Suprapubic skin (tissue), 4 donors: ENCODE measurements around the gene MDM4. TPM values are rescaled to one million over a fixed set of nuclear protein-coding genes. Genes with fewer than 3 reads are reported as not detected.

ENCODE experiments used
- DNase-seq, 2 donors: peaks; one replicate each; pipeline ENCODE4 v3.0.0-alpha.2; 2019; ENCODE audit warnings: low spot score in 2 of 2
- H3K27ac ChIP-seq: fragments of 200-600 bp; sonication (generic); one replicate; pipeline ENCODE4 v1.5.1; 2019
- H3K27me3 ChIP-seq: fragments of 200-600 bp; sonication (generic); one replicate; pipeline ENCODE4 v1.5.1; 2019
- H3K36me3 ChIP-seq: fragments of 200-600 bp; sonication (generic); one replicate; pipeline ENCODE4 v1.5.1; 2019
- H3K4me1 ChIP-seq: fragments of 200-600 bp; sonication (generic); one replicate; pipeline ENCODE4 v1.5.1; 2019
- H3K4me3 ChIP-seq: fragments of 200-600 bp; sonication (generic); one replicate; pipeline ENCODE4 v1.5.1; 2019; ENCODE audit warnings: mild to moderate bottlenecking
- H3K9me3 ChIP-seq: fragments of 200-600 bp; sonication (generic); one replicate; pipeline ENCODE4 v1.5.1; 2019
- EP300 ChIP-seq: sonication (generic); formaldehyde crosslinking; IDR thresholded peaks from one replicate; pipeline ENCODE4 v1.6.1; 2017; ENCODE audit warnings: antibody characterized with exemption
- POLR2A ChIP-seq, 2 donors: fragments of 450-650 bp; IDR thresholded peaks; one replicate each; pipeline ENCODE4 v1.6.1; 2017; ENCODE audit warnings: antibody characterized with exemption in 2 of 2, mild to moderate bottlenecking in 2 of 2, moderate library complexity in 2 of 2
- POLR2AphosphoS5 ChIP-seq, 3 donors: sonication (generic); formaldehyde crosslinking; IDR thresholded peaks; one replicate each; pipeline ENCODE4 v1.6.1; 2017; ENCODE audit warnings: antibody characterized with exemption in 3 of 3
- WGBS: methylation state at CpG from one replicate; pipeline ENCODE4 v1.1.5; 2018; 5-methylcytosine and 5-hydroxymethylcytosine counted together
- total RNA-seq, 4 donors: library from RNA; depleted of rRNA; stranded (reverse); fragments of >200 nt; gene quantifications; one replicate each; pipeline ENCODE4 v1.1.0, GENCODE V29; 2016
- TF ChIP-seq, protein P1 (sequence below), 2 donors: fragments of 200-600 bp in 1 of 2; fragments of 450-650 bp in 1 of 2; sonication (generic) in 1 of 2; IDR thresholded peaks; one replicate each; pipeline ENCODE4 v1.5.1; 2016 to 2019; ENCODE audit warnings: antibody characterized with exemption in 2 of 2, mild to moderate bottlenecking in 1 of 2, moderate library complexity in 1 of 2

The MDM4 gene
- total RNA-seq, 4 donors from 2014 or later = 49.1 to 222 (median 63.2) TPM

DNA sequence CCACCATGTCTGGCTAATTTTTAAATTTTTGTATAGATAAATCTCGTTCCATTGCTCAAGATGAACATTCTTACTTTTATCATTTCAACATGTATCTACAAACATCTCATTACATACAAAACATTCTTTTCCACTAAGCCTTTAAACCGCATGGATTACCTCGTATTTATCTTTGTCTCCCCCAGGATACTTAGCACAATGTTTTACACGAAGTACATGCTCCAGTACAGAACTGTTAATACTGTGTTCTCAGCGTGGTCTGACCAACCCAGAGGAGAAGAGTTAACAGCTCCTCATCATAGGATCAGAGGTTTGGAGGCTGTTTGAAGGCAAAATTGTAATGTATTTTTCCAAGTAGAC is 29.0 kb upstream of the MDM4 start:
- TF ChIP-seq, protein P1, sequence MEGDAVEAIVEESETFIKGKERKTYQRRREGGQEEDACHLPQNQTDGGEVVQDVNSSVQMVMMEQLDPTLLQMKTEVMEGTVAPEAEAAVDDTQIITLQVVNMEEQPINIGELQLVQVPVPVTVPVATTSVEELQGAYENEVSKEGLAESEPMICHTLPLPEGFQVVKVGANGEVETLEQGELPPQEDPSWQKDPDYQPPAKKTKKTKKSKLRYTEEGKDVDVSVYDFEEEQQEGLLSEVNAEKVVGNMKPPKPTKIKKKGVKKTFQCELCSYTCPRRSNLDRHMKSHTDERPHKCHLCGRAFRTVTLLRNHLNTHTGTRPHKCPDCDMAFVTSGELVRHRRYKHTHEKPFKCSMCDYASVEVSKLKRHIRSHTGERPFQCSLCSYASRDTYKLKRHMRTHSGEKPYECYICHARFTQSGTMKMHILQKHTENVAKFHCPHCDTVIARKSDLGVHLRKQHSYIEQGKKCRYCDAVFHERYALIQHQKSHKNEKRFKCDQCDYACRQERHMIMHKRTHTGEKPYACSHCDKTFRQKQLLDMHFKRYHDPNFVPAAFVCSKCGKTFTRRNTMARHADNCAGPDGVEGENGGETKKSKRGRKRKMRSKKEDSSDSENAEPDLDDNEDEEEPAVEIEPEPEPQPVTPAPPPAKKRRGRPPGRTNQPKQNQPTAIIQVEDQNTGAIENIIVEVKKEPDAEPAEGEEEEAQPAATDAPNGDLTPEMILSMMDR (IDR thresholded peaks at IDR 0.05) = no peak
- TF ChIP-seq POLR2AphosphoS5 (IDR thresholded peaks at IDR 0.05) (no peak), POLR2A (IDR thresholded peaks at IDR 0.05) (no peak), EP300 (no peak)
- H3K36me3 ChIP-seq = no peaks in the 10 kb centered on the region
- H3K4me1 ChIP-seq = peaks cover 27% of the 10 kb centered on the region
- WGBS = 80% methylated on average over 5 of the region's 5 CpGs
- no peaks in the 10 kb centered on the region for H3K27me3 ChIP-seq
- H3K9me3 ChIP-seq = no peaks in the 10 kb centered on the region
- no peak overlapping the region for H3K4me3 ChIP-seq
- DNase-seq = no peak
- H3K27ac ChIP-seq = no peak overlapping the region

DNA sequence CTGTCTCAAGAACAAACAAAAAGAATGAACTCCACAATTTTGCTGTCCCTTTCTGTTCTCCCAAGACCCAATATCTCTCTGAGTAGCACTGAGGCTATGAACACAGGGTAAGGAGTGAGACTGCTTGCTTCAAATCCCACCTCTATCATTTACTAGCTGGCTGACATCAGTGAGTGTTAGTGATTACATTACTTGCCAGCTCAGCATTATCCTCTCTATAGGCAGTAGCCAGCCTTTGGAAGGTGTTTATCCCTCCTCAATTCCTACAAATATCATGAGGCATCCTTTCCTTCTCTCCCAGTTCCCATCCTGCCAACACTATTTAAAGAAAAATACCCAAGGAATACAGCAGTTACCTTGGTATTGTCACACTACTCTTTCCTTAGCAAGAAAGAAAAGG is 24.6 kb upstream of the MDM4 start:
- H3K27me3 ChIP-seq = no peaks in the 10 kb centered on the region
- H3K27ac ChIP-seq = no peak overlapping the region
- H3K36me3 ChIP-seq = no peaks in the 10 kb centered on the region
- no peak for DNase-seq
- H3K4me1 ChIP-seq = peaks cover 46% of the 10 kb centered on the region
- H3K9me3 ChIP-seq = no peaks in the 10 kb centered on the region
- TF ChIP-seq POLR2A (IDR thresholded peaks at IDR 0.05) (no peak), POLR2AphosphoS5 (IDR thresholded peaks at IDR 0.05) (no peak), EP300 (no peak)
- TF ChIP-seq, protein P1 (IDR thresholded peaks at IDR 0.05) = no peak
- H3K4me3 ChIP-seq = no peak overlapping the region

DNA sequence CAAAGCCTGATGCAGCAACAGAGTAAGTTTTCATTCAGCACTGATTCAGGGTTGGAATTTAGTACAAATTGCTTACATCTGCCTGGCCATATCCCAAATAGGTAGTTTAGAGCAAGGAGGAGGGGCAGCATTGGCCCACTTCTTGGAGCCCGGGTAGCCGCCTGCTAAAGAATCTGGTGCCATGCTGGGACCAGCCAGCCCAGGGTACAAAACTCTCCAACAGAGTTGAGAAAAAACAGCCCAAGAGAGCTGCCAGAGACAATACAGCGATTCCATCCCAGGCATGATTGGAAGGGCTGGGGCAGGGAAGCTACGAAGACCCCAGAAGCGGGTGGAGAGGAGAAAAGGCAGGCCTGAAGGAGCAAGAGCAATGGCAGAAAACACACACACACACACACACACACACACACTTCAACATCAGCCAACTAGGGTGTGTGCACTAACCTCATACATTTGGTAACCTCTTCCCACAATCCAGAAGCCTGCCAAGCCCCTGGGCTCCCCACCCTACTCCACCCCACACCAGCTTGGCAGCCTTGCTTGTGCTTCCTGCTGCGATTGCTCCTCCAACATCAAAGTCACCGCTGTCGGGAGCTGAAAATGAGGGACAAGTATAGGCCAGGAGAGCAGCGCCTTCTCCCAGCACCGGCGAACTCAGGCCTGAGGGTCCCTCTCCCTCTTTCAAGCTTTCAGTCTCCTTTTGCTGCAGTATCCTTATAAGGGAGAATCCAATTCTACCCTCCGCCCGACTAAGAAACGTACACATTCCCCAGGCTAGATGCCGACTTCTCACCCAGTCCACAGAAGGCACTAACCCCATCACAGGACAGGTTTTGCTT is 22.8 kb upstream of the MDM4 start:
- TF ChIP-seq, protein P1 (IDR thresholded peaks at IDR 0.05) = no peak
- no peak for TF ChIP-seq POLR2A (IDR thresholded peaks at IDR 0.05)
- TF ChIP-seq POLR2AphosphoS5 (IDR thresholded peaks at IDR 0.05) = peak in 2 of 3 donors; percentile 51 to 57
- H3K27me3 ChIP-seq = no peaks in the 10 kb centered on the region
- H3K27ac ChIP-seq = peak overlapping the region; percentile 96
- no peaks in the 10 kb centered on the region for H3K36me3 ChIP-seq
- H3K9me3 ChIP-seq = no peaks in the 10 kb centered on the region
- peaks cover 46% of the 10 kb centered on the region for H3K4me1 ChIP-seq
- 2% methylated on average over 13 of the region's 15 CpGs for WGBS
- peak; percentile 91 to 93 for DNase-seq
- H3K4me3 ChIP-seq = peak overlapping the region; percentile 95

DNA sequence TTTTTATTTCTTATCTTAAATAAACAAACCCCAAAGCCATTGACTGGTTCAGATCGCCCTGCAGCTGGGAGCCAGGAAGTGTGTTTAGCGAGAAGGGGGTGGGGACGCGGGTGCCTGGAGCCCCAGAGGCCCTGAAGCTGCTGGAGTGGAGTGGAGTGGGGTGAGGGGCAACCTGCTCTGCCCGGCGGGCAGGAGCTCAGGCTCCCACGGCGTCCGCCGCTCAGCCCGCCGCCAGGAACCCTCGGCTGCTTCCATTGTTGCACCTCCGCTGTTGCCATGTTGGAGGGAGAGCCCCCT is 22.3 kb upstream of the MDM4 start:
- no peak for DNase-seq
- peak overlapping the region; percentile 95 for H3K4me3 ChIP-seq
- TF ChIP-seq, protein P1 (IDR thresholded peaks at IDR 0.05) = no peak
- no peak for TF ChIP-seq POLR2A (IDR thresholded peaks at IDR 0.05)
- TF ChIP-seq EP300 = no peak
- no peaks in the 10 kb centered on the region for H3K9me3 ChIP-seq
- H3K36me3 ChIP-seq = no peaks in the 10 kb centered on the region
- peak overlapping the region; percentile 96 for H3K27ac ChIP-seq
- H3K27me3 ChIP-seq = no peaks in the 10 kb centered on the region
- peaks cover 46% of the 10 kb centered on the region for H3K4me1 ChIP-seq
- WGBS = 0% methylated on average over 4 of the region's 14 CpGs

DNA sequence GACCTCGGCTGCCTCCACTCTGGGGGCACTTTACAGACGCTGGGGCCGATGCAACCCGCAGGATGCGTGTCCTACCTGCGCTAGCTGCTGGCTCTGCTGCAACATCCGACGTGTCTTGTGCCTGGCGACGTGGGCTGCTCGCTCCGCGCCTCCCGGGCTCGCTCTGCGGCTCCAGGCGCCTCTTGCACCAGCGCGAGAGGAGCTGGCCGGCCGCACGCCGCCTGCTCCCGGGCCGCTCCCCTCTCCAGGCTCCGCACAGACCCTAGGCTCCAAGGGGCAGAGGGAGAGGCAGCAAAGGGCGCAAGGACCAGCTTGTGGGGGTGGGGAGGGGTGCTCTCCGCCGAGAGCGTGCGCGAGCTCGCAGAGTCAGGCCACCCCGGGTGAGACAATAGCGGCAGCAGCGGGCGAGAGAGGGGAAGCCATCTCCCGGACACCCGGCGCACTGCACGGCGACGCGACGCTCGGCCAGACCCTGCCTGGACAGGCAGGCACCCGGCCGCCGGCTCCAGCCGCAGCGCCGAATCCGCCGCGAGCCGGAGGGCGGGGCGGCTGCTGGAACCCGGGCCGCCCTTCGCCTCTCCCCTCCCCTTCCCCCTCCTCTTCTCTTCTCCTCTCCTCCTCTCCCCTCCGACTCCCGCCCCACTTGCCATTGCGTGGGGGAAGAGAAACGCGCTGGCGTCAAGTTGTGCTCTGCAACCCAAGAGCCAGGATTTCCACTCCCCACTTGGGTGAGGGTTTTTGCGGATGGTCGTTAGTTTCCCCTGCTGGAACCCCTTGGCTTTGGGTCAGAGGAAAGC is 21.7 kb upstream of the MDM4 start, which contains the start of gene PIK3C2B:
PIK3C2B (minus strand) TSS at position 525 of the 797 bp plus-strand sequence. CDS start 25,003 bp downstream, outside the sequence.
- TF ChIP-seq, protein P1 (IDR thresholded peaks at IDR 0.05) = peak; percentile 8 to 76
- no peak for TF ChIP-seq POLR2AphosphoS5 (IDR thresholded peaks at IDR 0.05)
- peak in 1 of 2 donors; percentile 40 for TF ChIP-seq POLR2A (IDR thresholded peaks at IDR 0.05)
- no peak for TF ChIP-seq EP300
- Histone ChIP-seq H3K9me3 (no peaks in the 10 kb centered on the region), H3K4me3 (peak within 1 kb of the TSS; percentile 95), H3K27me3 (no peaks in the 10 kb centered on the region), H3K27ac (peak within 1 kb of the TSS; percentile 96), H3K36me3 (no peaks in the 10 kb centered on the region), H3K4me1 (peaks cover 46% of the 10 kb centered on the region)
- DNase-seq = peak; percentile 90 to 92
- WGBS = under 1% methylated on average over 39 of the region's 69 CpGs
